Measurements from ENCODE around the gene MAST4. TPM values are rescaled to one million over a fixed set of nuclear protein-coding genes. Genes with fewer than 3 reads are reported as not detected.
A peak's percentile ranks its signal among the peaks of the same experiment; 100 is the strongest.

MAST4 gene
- total and polyA plus RNA-seq, 5 experiments from 2014 or later, result 4.5 to 19.4 (median 10.3) TPM

DNA sequence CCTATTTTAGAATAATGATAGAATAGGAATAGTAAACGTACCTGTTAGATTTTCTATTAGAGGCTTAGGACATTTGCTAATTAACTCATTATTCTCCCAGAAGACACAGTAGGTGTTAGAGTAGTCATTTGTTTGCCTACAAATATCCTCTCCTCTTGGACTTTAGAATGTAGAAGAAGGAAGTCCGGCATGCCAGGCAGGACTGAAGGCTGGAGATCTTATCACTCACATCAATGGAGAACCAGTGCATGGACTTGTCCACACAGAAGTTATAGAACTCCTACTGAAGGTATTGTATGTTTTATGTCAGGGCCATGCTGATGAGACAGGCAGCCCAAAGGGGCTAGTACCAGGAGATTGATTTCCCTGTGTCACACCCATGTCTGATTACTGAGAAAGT is 557.1 kb downstream of the MAST4 start:
- POLR2A ChIA-PET, result interaction anchor here (1.4 kb wide), 1 partner anchor 55 kb away, joined by 3 read pairs; no protein-coding TSS in a partner anchor
- H3K9me3 Mint-ChIP-seq, result peaks cover 0 to 4% (median 0%) of the 10 kb centered on the region in 9 donors
- ATAC-seq (no peak), DNase-seq (no peak)
- no peak overlapping the region for H3K4me3 Mint-ChIP-seq
- H3K27ac Mint-ChIP-seq, result peak overlapping the region in 3 of 10 donors; percentile 5 to 53 (median 29)
- H3K27me3 Mint-ChIP-seq, result no peaks in the 10 kb centered on the region
- H3K4me1 Mint-ChIP-seq, result peaks cover 6 to 22% (median 16%) of the 10 kb centered on the region in 4 donors
- H3K36me3 Mint-ChIP-seq, result peaks cover 13 to 47% (median 19%) of the 10 kb centered on the region in 3 donors

DNA sequence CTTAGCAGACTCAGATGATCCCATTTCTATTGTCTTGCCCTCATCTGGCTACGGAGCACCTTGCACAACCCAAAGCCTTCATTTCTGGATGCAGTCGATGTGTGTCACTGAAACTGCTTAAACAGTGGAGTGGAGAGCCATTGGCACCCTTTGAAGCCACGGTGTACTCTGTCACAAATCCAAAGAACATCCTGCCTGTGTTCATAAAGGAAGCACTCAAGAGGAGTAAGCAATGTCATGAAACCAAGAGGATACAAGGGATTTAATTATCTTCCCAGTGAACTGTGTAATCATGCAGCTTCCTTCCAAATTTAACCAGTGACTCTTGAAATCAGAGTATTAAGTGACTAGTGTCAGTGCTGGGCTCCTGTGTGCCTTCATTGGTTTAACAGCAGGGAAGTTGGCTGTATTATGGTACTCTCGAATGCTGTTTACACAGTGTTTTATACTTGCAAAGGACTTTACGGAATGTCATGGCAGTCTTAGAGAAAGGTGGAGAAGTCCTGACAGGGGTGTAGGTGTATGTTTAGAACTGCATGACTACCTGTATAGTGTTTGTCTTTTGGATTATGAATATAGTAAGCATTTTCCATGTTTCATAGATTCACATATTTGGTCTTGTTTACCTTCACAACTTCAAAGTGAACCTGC is 558.5 kb downstream of the MAST4 start:
- H3K27me3 Mint-ChIP-seq, result no peaks in the 10 kb centered on the region
- POLR2A ChIA-PET, result interaction anchor here (5.8 kb wide), 1 partner anchor 13 kb away, joined by 29 read pairs; no protein-coding TSS in a partner anchor
- no peak for ATAC-seq
- H3K4me1 Mint-ChIP-seq, result peaks cover 10 to 32% (median 27%) of the 10 kb centered on the region in 4 donors
- DNase-seq, result no peak
- no peak overlapping the region for H3K4me3 Mint-ChIP-seq
- peaks cover 0 to 4% (median 0%) of the 10 kb centered on the region in 9 donors for H3K9me3 Mint-ChIP-seq
- H3K27ac Mint-ChIP-seq, result peak overlapping the region in 2 of 10 donors; percentile 1 to 8
- H3K36me3 Mint-ChIP-seq, result peaks cover 13 to 36% (median 16%) of the 10 kb centered on the region in 3 donors

DNA sequence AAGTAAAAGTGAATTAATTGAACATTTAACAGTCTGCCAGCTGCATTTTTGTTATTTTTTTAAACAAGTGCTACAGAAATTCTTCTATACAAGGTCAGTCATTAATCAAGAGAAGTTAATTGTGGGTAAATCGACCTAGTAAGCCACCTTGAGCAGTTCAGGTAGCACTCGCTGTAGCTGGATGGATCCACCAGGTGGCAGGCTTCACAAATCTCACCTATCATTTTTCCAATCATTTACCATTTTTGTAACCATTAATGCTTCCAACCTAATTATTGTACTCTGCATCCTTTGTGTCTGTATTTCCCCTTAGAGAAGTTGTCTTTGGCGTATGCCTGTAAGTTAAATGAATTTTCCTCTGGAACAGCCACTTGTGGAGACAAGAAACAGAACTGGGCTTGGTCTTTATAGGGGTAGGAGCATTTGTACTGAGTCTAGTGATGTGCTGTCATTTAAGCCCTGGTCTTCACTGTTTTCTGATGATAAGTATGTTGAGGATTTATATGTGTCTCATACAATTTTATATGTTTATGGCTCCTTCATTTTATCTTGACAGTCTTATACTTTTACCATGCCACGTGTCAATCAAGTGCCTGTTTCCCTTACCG is 560.9 kb downstream of the MAST4 start:
- POLR2A ChIA-PET, result interaction anchor here (0.9 to 17.6 kb wide), 4 partner anchors 10 to 155 kb away, joined by 3 to 420 read pairs (median 16); no protein-coding TSS in a partner anchor
- peak overlapping the region in 4 of 10 donors; percentile 3 to 44 (median 26) for H3K4me3 Mint-ChIP-seq

DNA sequence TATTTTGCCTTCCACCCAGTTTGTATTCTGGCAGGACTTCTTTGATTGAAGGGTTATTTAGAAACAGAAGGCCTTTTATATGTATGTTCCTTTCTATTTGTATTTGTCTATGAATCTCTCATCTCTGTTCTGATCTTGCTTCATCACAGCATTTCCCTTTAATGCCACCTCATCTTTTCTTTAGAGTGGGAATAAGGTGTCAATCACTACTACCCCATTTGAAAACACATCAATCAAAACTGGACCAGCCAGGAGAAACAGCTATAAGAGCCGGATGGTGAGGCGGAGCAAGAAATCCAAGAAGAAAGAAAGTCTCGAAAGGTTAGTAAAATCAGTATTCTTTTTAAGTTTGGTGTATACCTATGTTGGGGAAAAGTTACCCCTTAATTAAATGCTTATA is 564.1 kb downstream of the MAST4 start:
- POLR2A ChIA-PET, result interaction anchor here (0.8 to 17.6 kb wide), 3 partner anchors 14 to 55 kb away, joined by 4 to 420 read pairs (median 5); no protein-coding TSS in a partner anchor
- Mint-ChIP-seq H3K27ac (peak overlapping the region; percentile 60 to 99 (median 84)), H3K4me3 (peak overlapping the region in 8 of 10 donors; percentile 16 to 78 (median 49)), H3K27me3 (no peaks in the 10 kb centered on the region), H3K36me3 (peaks cover 0 to 24% (median 11%) of the 10 kb centered on the region in 3 donors), H3K9me3 (no peaks in the 10 kb centered on the region), H3K4me1 (peaks cover 31 to 80% (median 73%) of the 10 kb centered on the region in 4 donors)
- ATAC-seq (no peak), DNase-seq (no peak)

More for the DNA sequence above, 560.9 kb downstream of the MAST4 start:
- no peaks in the 10 kb centered on the region for H3K27me3 Mint-ChIP-seq
- peak; percentile 46 to 57 for ATAC-seq
- DNase-seq, result peak; percentile 22 to 70 (median 46)
- peaks cover 19 to 56% (median 49%) of the 10 kb centered on the region in 4 donors for H3K4me1 Mint-ChIP-seq
- H3K36me3 Mint-ChIP-seq, result peaks cover 0 to 19% (median 0%) of the 10 kb centered on the region in 3 donors
- no peaks in the 10 kb centered on the region for H3K9me3 Mint-ChIP-seq
- peak overlapping the region; percentile 2 to 90 (median 72) for H3K27ac Mint-ChIP-seq

GRCh38 chr5:67160985-67161384 is 564.8 kb downstream of the MAST4 start:
- H3K9me3 Mint-ChIP-seq, result no peaks in the 10 kb centered on the region
- H3K4me3 Mint-ChIP-seq, result peak overlapping the region in 9 of 10 donors; percentile 52 to 84 (median 69)
- ATAC-seq (peak in 1 of 2 donors; percentile 65), DNase-seq (peak in 6 of 10 donors; percentile 15 to 70 (median 33))
- H3K27ac Mint-ChIP-seq, result peak overlapping the region; percentile 27 to 99 (median 90)
- POLR2A ChIA-PET, result interaction anchor here (0.5 to 17.6 kb wide), 7 partner anchors 13 to 1381 kb away, joined by 3 to 420 read pairs (median 4); no protein-coding TSS in a partner anchor
- peaks cover 0 to 24% (median 11%) of the 10 kb centered on the region in 3 donors for H3K36me3 Mint-ChIP-seq
- peaks cover 32 to 87% (median 78%) of the 10 kb centered on the region in 4 donors for H3K4me1 Mint-ChIP-seq
- no peaks in the 10 kb centered on the region for H3K27me3 Mint-ChIP-seq

DNA sequence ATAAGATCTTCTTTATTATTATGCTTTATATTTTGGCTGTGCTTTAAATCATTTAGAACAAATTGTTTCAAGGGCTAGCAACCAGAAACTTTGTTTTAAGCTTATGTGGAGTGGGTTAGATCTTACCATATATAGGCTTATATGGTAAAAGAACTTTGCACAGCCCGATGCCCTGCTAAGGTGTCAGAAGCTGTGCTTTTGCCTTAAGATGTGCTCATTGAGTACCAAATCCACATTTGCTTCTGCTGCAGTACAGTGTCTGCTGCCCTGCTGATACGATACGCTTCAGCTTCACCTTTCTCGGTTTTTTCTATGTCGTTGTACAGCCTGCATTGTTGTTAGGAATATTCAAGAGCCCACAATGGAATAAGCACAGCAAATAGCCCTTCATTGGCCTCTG is 565.6 kb downstream of the MAST4 start:
- Mint-ChIP-seq H3K4me1 (peaks cover 34 to 84% (median 78%) of the 10 kb centered on the region in 4 donors), H3K9me3 (no peaks in the 10 kb centered on the region), H3K27me3 (no peaks in the 10 kb centered on the region), H3K36me3 (peaks cover 0 to 24% (median 11%) of the 10 kb centered on the region in 3 donors), H3K27ac (peak overlapping the region; percentile 51 to 99 (median 90)), H3K4me3 (peak overlapping the region in 8 of 10 donors; percentile 19 to 84 (median 68))
- POLR2A ChIA-PET, result interaction anchor here (0.5 to 17.6 kb wide), 5 partner anchors 43 to 1086 kb away, joined by 3 to 420 read pairs (median 4); no protein-coding TSS in a partner anchor
- ATAC-seq (no peak), DNase-seq (no peak)

DNA sequence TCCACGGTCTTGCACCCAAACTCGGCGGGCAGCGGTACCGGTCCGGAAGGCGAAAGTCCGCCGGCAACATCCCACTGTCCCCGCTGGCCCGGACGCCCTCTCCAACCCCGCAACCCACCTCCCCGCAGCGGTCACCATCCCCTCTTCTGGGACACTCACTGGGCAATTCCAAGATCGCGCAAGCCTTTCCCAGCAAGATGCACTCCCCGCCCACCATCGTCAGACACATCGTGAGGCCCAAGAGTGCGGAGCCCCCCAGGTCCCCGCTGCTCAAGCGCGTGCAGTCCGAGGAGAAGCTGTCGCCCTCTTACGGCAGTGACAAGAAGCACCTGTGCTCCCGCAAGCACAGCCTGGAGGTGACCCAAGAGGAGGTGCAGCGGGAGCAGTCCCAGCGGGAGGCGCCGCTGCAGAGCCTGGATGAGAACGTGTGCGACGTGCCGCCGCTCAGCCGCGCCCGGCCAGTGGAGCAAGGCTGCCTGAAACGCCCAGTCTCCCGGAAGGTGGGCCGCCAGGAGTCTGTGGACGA is 567.1 kb downstream of the MAST4 start:
- no peaks in the 10 kb centered on the region for H3K9me3 Mint-ChIP-seq
- H3K27ac Mint-ChIP-seq, result peak overlapping the region in 9 of 10 donors; percentile 40 to 99 (median 91)
- H3K4me1 Mint-ChIP-seq, result peaks cover 33 to 89% (median 80%) of the 10 kb centered on the region in 4 donors
- DNase-seq, result no peak
- no peak for ATAC-seq
- peaks cover 0 to 24% (median 11%) of the 10 kb centered on the region in 3 donors for H3K36me3 Mint-ChIP-seq
- POLR2A ChIA-PET, result interaction anchor here (1.0 to 17.6 kb wide), 4 partner anchors 9 to 160 kb away, joined by 3 to 420 read pairs (median 4); no protein-coding TSS in a partner anchor
- peak overlapping the region in 4 of 10 donors; percentile 57 to 84 (median 70) for H3K4me3 Mint-ChIP-seq
- no peaks in the 10 kb centered on the region for H3K27me3 Mint-ChIP-seq

DNA sequence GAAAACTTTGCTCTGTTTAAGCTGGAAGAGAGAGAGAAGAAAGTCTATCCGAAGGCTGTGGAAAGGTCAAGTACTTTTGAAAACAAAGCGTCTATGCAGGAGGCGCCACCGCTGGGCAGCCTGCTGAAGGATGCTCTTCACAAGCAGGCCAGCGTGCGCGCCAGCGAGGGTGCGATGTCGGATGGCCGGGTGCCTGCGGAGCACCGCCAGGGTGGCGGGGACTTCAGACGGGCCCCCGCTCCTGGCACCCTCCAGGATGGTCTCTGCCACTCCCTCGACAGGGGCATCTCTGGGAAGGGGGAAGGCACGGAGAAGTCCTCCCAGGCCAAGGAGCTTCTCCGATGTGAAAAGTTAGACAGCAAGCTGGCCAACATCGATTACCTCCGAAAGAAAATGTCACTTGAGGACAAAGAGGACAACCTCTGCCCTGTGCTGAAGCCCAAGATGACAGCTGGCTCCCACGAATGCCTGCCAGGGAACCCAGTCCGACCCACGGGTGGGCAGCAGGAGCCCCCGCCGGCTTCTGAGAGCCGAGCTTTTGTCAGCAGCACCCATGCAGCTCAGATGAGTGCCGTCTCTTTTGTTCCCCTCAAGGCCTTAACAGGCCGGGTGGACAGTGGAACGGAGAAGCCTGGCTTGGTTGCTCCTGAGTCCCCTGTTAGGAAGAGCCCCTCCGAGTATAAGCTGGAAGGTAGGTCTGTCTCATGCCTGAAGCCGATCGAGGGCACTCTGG is 567.8 kb downstream of the MAST4 start:
- POLR2A ChIA-PET, result interaction anchor here (0.6 to 17.6 kb wide), 8 partner anchors 8 to 159 kb away, joined by 3 to 420 read pairs (median 4); no protein-coding TSS in a partner anchor
- H3K36me3 Mint-ChIP-seq, result peaks cover 0 to 24% (median 11%) of the 10 kb centered on the region in 3 donors
- no peak for ATAC-seq
- no peaks in the 10 kb centered on the region for H3K27me3 Mint-ChIP-seq
- H3K4me3 Mint-ChIP-seq, result peak overlapping the region; percentile 24 to 94 (median 85)
- peaks cover 33 to 90% (median 81%) of the 10 kb centered on the region in 4 donors for H3K4me1 Mint-ChIP-seq
- H3K9me3 Mint-ChIP-seq, result no peaks in the 10 kb centered on the region
- DNase-seq, result no peak
- H3K27ac Mint-ChIP-seq, result peak overlapping the region; percentile 47 to 99 (median 99)

- H3K4me3 Mint-ChIP-seq, result peak overlapping the region; percentile 75 to 94 (median 88)
- POLR2A ChIA-PET, result interaction anchor here (0.6 to 17.6 kb wide), 12 partner anchors 8 to 1051 kb away, joined by 3 to 420 read pairs (median 4); partner anchors contain the start of gene PIK3R1
- peaks cover 27 to 85% (median 76%) of the 10 kb centered on the region in 4 donors for H3K4me1 Mint-ChIP-seq
- no peak for DNase-seq
- H3K9me3 Mint-ChIP-seq, result no peaks in the 10 kb centered on the region
- peak overlapping the region; percentile 95 to 99 (median 99) for H3K27ac Mint-ChIP-seq
- no peaks in the 10 kb centered on the region for H3K27me3 Mint-ChIP-seq
- peaks cover 0 to 24% (median 11%) of the 10 kb centered on the region in 3 donors for H3K36me3 Mint-ChIP-seq
- ATAC-seq, result no peak
Observed at GRCh38 chr5:67164856-67165525, 568.8 kb downstream of the MAST4 start.

- POLR2A ChIA-PET, result interaction anchor here (0.6 to 17.6 kb wide), 17 partner anchors 9 to 1114 kb away, joined by 3 to 420 read pairs (median 5); partner anchors contain the start of genes CD180, PIK3R1 and SREK1
- peak overlapping the region; percentile 95 to 99 (median 99) for H3K27ac Mint-ChIP-seq
- peak overlapping the region; percentile 75 to 94 (median 88) for H3K4me3 Mint-ChIP-seq
- H3K27me3 Mint-ChIP-seq, result no peaks in the 10 kb centered on the region
- DNase-seq, result peak; percentile 54 to 88 (median 79)
- no peaks in the 10 kb centered on the region for H3K9me3 Mint-ChIP-seq
- peak; percentile 75 to 90 for ATAC-seq
- H3K4me1 Mint-ChIP-seq, result peaks cover 24 to 77% (median 68%) of the 10 kb centered on the region in 4 donors
- H3K36me3 Mint-ChIP-seq, result peaks cover 0 to 24% (median 11%) of the 10 kb centered on the region in 3 donors
Observed at GRCh38 chr5:67165526-67166459, 569.6 kb downstream of the MAST4 start.
